ENCODE measurements around the gene FAM227B.
"Not testable (repeated sequence)": the region's sequence is repeated elsewhere in the genome, so short reads cannot be mapped to it uniquely, and the experiment has no call there.

FAM227B gene

DNA sequence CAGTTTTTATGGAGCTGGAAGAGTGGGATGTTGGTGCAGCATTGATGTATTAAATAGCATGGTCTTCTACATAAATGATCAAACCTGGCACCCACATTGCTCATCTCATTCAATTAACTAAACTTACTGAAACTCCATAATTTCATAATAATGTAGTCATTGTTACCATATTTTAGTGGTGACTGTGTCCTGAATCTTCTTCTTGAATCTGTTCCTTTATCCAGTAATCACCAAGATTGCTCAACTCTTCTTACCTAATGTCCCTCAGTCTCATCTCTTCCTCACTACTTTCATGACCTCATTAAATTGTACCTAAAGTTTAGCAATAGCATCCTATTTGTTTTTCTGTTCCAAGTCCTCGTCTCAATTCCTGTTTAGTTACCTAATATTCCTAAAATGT is 127.8 kb downstream of the FAM227B start:
- DNase-seq, result no peak

DNA sequence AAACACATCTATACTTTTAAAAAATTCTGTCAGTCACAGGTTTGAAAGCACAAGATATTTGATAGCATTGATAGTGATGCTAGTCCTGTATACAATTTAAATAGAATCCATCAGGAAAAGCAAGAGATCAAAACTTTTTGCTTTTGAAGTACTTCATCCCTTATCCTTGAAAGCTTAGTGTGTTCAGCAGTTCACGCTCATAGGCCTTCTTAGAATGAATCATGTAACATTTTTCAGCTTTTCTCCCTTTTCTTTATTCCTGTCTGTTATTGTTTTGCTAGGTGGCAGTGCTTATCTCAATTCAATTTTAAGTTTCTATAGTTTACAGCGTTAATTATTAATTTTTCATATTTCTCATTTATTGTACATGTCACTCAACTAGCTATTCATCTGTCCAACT is 128.5 kb downstream of the FAM227B start:
- no peak for DNase-seq

DNA sequence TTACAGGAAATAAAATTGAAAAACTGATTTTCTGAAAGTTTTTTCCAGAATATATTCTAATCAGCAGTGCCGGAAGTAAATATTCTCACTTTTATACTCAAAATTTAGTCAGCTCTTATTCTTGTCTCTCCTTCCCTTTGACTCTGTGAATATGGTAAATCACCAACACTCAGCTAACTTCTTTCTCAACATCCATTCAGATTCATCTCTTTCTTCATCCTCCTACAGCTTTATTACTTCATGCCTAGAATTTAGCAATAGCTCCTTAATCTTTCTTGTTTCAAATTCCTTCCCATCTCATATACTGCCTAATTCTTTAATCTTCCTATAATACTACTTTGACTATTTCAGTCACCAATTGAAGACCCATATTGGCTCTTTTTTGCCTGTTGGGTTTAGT is 129.7 kb downstream of the FAM227B start:
- DNase-seq, result no peak

DNA sequence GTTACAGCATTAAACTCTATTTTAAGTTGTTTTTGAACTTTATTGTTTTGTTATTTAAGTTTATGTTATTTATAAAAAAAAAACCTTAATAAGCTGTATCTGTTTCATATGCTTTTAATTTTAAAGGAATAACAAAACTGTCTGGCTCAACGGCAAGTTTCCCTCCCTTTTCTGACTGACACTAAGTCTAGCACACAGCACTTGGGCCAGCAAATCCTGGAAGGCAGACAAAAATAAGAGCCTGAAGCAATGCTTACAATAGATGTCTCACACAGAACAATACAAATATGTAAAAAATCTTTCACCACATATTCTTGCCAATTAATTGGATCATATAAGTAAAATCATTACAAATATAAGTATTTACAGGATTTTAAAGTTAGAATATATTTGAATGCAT is 135.2 kb downstream of the FAM227B start:
- not testable (repeated sequence) for DNase-seq

DNA sequence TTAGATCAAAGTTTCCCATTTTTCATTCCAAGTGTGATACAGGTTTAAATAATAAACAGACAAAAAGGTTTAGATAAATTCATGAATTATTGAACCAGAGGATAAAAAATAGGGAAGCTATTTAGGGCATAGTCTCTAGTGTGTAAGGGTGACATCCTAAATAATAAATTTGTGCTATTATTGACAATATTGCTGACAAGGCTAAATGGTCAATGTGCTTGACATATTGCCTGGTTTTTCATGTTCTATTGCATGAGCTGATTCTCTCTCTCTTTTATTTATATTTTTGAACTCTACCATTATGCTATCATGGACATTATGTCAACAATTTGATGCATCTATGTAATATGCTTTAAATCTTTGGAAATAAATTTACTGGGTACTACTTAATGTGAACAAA is 141.6 kb downstream of the FAM227B start:
- DNase-seq, result not testable (repeated sequence)

DNA sequence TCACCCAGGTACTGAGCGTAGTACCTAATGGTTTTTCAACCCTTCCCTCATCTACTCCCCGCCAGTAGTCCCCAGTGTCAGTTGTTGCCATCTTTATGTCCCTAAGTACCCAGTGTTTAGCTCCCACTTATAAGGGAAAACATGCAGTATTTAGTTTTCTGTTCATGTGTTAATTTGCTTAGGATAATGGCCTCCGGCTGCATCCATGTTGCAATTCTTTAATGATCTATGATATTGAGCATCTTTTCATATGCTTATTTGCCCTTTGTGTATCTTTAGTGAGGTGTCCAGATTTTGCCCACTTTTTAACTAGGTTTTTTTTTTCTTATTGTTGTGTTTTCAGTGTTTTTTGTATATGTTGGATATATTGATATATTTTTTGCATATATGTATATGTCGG is 142.6 kb downstream of the FAM227B start:
- not testable (repeated sequence) for DNase-seq

DNA sequence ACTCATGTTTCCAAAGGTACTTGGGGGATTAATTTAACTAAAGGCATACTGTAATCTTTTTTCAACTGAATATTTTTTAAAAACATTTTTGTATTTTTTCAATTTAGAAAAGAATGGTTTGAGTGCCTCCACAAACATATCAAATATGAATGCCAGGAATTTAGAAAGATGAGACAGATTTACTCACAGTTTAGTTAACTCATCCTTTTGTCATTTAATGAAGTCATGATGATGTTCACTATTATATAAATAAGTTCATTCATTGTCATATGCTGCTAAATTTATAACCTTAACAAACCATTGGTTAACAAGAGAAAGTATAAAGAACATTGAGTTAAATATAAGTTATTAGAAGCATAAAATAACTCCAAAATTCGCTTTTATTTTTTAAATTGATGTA is 147.6 kb downstream of the FAM227B start:
- no peak for DNase-seq

DNA sequence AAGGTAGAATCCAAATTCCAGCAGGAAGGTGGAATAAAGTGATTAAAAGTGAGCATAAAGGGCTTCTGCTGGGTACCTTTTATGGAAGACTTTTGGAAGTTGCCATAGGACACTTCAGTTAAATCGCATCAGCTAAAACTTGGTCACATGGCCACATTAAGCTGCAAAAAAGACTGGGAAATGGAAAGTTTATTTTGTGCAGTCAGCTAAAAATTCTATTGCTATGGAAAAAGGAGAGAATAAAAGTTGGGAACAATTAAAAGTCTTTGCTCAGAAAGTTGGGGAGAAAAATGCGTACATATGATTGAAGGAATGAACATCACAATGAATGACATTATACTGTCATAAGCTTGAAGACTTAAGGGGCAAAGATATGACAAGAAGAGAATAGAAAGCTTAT is 148.3 kb downstream of the FAM227B start:
- DNase-seq, result no peak

DNA sequence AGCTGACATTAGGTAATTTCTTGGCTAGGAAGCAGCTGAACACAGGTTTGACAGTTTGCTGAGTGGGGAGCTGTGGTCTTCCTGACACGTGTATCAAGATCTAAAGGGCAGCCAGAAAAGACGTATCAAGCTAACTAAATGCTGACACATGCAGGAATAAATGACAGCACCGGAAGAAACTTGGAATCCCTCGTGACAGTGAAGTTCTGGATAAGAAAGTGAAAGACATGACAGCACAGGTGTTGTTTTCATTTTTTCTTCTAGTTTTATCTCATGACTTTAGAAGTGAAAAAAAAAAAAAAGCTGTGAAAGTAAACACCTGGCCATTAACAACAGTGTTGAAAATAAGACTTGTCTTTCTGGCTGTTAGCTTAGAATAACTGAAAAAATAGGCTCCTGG is 148.9 kb downstream of the FAM227B start:
- DNase-seq, result no peak

DNA sequence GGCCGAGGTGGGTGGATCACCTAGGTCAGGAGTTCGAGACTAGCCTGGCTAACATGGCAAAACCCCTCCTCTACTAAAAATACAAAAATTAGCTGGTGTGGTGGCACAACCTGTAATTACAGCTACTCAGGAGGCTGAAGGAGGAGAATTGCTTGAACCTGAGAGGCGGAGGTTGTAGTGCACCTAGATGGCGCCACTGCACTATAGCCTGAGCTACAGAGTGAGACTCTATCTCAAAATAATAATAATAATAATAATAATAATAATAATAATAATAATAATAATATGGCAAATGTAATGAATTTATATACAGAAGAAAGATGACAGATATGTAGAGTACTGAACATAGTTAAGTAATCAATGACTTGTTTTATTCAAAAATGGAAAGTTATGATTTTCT is 149.4 kb downstream of the FAM227B start:
- not testable (repeated sequence) for DNase-seq

DNA sequence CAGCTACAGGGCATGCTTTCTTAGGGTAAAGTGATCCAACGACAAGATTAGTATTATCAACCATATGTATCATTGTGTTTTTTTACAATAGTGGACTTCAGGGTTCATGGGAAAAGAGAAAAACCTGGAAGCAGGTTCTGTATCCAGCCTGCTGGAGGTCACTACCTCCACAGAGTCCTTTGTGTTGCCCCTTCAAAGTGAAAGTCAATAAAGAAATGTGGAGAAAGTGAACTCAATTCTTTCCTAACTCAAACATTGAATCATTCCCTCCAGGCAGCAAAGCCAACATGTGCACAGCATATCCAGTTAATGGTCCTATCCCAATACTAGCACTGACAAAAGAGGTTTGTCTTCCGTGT is 152.2 kb downstream of the FAM227B start:
- DNase-seq, result no peak

DNA sequence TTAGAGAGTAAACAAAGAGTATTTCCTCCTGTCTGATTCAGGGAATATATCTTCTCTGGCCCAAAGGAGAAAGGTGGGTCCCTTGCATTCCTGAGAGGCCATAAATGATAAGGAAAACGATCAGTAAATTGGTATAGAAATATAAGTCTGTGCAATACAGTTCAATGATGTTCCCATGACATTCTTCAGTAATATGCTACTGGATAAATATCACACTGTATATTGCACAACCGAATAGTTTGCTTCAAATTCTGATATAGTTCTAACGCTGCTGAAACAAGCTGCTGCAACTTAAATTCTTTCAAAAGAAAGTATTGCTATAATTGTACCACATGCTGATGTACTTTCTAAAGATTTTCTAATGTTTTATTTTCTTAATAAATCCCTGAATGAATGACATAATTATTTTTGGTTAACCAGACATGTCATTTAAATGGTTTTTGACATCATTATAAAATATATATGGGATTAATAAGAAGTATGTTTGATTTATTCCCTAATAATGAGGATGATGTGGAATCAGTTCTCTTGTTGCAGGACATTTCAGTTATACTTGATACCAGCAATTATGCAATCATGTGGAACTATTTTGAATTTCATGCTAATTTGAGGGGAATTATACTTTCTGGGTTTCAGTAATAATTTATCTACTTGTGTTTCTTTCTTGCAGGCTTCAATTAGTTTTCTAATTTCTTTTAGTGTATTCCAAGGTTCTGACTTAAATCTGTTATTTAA is 152.7 kb downstream of the FAM227B start:
- no peak for DNase-seq

DNA sequence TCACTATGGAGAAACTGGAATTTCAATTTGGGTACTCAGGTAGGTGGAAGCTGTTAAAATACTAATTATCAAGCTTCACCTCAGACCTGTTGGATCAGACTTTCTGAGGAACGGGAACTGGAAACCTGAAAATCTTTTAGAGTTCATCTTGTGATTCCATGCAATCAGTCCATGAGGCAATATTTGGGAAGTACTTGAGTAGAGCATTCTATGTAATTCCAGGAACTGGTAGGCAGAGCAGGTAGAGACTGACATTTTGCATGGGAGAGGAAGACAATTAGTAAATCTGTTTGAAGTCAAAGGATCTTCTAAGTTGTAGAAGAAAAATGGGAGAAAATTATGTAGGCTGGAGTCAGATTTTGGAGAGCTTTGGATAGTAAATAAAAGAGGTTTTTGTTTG is 154.5 kb downstream of the FAM227B start:
- DNase-seq, result no peak

DNA sequence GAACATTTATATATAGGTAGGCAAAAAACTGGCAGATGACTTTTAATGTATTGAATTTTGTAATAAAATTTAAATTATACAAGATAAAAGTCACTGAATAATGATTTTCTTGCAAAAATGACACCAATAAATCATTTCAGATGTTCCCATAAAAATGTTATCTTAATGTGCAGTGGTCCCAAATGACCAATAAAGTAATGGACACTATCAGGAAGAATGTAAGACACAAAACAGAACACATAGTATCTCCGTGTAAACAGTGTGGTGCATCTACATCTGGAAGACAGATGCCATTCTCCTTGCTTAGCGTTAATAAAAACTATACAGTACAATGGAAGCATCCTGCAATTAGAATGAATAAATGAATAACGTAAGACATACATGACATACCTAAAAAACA is 156.1 kb downstream of the FAM227B start:
- no peak for DNase-seq

DNA sequence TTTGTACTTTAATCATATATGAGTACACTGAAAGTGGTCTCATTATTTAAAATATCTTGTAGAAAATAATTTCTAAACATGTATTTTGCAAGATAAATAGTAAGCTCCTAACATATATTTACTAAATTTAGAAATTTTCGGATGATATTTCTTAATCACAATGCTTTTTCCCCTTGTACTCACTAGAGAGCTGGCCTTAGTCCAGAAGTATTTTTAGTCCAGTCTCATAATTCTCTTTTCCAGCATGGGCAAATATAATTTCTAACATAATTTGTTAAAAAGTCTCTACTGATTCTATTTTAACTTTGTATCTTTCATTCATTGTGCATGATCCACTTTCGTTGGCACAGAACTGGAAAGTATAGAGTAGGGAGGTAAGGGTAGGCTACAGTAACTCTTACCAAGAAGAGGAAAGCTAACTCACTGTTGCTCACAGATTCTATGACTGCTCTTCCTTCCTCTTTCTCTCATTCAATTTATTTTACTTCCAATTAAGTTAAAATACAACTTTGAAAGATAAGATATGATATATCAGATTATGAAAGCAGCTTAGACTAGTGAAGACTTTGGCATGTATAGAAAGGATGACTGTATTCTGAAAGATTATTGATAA is 158.3 kb downstream of the FAM227B start:
- no peak for DNase-seq

DNA sequence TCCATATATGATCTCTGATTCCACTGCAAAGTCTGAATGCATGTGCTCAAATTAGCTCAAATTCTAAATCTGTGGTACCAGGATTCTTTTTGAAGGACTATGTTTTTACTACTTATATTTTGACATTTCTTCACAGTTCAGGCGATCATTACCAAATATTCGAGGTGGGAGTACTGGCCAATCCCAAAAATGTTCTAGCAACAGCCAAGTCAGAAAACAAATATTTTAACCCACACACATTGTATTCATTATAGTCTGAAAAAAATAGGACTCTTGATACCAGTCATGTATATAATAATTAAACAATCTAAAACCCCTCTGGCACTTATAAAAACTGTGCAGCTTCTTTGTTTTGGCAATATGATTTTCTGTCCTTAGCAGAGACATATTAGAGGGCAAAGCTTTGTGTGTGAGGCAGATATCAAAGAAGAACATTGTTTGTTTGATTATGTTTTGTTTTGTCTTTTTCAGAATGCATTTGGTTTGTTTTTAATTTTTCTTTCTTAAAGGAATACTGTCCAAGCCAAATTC is 160.1 kb downstream of the FAM227B start:
- no peak for DNase-seq

DNA sequence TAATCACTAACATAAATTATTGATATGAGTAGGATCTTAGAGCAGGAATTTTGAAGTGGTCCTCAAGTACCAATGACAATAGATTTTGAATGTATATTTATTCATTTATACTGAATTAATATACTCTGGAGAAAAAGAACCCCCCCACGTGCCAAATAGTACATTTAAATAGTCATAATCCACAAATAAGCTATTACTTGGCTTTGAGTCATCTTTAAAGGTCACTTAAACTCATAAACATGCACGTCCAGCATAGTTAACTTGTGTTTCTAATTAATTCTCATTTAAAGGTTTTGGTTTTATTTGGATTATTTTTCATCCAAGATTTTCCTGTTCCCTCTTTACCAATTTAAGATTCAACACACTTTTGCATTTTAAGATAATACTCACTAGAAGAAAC is 162.5 kb downstream of the FAM227B start:
- DNase-seq, result no peak

DNA sequence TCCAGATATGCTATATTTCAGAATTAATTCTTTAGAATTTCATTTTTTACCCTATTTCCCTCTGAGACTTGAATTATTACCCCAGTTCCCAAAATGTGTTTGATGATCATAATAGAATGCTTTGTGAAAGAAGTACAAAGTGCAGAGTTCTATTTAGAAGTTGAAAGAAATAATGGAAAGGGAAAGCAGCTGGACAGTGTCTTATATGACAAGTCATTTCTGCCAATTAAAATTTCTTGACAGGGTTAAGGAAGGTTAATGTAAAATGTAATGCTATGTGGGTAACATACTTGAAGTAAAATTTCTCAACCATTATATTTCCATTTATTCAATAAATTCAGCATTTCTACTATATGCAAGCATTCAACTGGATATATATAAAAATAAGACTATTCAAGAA is 164.5 kb downstream of the FAM227B start:
- DNase-seq, result no peak

DNA sequence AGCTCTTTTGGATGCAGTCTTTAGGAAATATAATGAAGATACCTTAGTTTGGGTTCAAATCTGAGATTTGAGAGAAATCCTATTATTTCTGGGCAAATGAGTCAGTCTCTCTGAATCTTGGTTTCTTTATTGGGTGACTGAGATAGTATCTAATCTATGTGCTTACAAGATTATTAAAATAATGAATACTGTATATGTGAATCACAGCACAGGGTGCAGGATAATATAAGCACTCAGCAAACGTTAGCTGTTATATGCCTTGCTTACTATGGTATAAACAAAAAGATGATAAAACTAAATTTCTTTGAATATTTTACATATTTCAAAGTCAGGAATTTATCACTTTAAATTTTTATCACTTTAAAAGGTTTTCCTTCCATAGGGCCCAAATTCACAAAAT is 168.0 kb downstream of the FAM227B start:
- DNase-seq, result no peak

DNA sequence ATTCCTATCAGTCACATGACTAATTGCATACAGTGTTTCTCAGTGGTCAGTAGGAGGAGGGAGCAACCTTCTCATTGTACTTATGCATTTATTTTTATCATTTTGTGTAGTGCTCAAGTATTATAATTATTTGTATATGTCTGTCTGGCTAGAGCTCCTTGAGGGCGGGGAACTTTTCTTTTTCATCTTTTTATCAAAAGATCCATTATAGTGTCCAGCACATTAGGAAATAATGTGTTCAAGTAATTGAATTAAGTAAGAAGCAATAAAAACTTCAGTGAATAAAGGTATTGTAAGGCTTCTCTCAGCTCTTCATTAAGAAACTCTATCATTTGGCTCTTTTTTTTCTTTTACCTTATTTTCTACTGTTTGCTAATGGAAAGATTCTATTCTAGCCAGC is 178.8 kb downstream of the FAM227B start:
- DNase-seq, result no peak

DNA sequence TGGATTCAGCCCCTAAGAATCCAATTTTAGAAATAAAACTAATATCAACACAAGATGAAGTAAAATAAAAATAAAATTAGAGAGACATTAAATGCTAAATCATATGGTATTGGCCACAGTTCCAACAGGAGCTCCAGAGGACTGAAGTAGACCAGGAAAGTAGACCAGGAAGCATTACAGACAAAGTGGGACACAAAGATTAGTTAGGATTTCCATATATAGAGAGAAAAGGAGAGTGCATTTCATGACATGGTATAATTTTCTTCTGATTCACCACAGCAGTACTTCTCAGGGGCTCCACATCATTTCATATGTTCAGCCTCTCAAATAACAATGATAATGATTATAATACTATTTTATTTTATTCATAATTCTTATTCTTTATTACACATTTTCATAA is 179.3 kb downstream of the FAM227B start:
- no peak for DNase-seq

DNA sequence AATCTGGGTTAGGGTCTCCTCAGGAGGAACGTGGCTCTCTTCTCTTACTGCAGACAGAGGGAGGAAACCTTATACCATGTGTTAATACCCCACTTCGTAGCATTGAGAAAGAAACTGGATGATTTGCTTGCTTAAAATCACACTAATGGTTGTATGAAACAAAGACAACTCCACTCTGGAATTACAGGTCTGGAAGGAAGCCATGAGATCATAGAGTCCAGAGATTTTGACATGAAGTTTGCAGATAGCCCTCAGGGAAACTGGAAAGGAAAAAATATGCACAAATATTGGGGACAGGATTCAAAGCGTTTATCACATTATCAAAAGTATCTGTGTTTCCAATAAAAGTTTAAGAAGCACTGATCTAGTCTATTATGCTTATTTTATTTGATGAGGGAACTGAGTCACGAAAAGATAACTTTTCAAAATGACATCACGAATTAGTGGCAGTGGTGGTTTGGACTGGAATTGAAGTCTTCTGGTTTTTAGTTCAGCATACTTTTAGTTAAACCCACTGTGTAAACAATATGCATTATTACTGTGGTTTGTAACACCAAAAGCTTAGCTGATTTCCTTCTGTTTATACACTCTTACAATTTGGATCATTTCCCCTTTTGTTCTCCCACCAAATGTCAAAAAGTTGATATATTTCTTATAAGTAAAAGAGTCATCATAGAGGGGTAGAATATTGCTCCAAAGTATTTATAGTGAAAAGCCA is 180.8 kb downstream of the FAM227B start:
- DNase-seq, result no peak

DNA sequence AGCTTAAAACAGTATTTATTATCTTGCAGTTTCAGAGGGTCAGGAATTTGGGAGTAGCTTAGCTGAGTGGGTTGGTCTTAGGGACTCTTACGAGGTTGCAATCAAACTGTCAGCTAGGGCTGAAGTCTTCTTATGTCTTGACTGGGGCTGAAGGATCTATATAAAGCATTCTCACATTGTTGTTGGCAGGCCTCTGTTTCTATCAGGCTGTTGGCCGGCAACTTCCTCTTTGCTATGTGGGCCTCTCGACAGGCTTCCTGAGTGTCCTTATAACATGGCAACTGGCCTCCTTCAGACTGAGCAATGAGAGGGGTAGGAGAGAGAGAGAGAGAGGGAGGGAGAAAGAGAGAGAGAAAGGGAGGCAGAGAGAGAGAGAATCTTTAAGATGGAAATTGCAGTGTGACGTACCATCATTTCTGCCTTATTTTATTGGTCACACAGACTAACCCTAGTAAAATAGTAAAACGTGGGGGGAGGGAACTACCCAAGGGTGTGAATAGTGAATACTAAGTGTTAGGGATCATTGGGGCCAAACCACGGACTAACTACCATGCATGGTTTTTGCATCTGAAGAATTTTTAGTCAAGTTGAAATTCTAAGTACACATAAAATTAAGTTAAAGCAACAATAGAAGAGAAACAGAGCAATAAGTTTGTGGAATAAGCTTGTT is 181.5 kb downstream of the FAM227B start:
- peak; percentile 2 to 6 for DNase-seq

DNA sequence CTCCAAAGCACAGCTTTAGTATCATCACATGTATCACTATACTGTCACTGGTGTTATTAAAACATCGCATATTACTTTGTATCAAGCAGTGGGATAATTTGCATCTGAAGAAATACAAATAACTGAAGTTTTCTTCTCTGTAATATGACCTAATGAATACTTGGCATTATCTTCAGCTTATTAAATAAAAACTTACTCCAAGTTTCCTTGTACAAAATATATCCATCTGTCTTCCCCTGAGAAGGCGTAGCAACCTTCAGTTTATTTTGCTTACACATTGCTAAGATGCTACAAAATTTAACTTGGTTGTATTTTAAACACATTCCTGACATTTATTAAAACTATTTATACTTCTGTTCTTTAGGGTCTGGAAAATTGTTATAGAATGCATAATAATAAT is 183.9 kb downstream of the FAM227B start:
- no peak for DNase-seq
